K562 (cell line): Measurements from ENCODE around the gene OSM. TPM values are rescaled to one million over a fixed set of nuclear protein-coding genes. Genes with fewer than 3 reads are reported as not detected.

Experiments
- ATAC-seq: fragments of 200-7000 bp; cut with Tn5 transposase; 3 replicates; pipeline ENCODE4 v1.9.1; 2020; ENCODE audit warnings: moderate library complexity
- BruUV-seq: library from RNA; stranded (reverse); fragments of 400-500 nt; replicated peaks from 2 replicates; lab custom pipeline; 2021; lab: Mats Ljungman, UMichigan
- CTCF ChIA-PET: fragments of 300-600 bp; formaldehyde crosslinking; extraction: SDS; loops from one replicate; lab custom pipeline; 2021; ENCODE audit warnings: low intra/inter-chr PET ratio; lab: Yijun Ruan, JAX
- POLR2A ChIA-PET: fragments of 300-600, 350-650 bp; sonication (Branson Sonifier 250); formaldehyde crosslinking; extraction: SDS; loops from one replicate; lab custom pipeline; 2021; ENCODE audit warnings: antibody characterized with exemption, inconsistent platforms; lab: Yijun Ruan, JAX
- DNase-seq, 4 experiments: peaks; one replicate each; pipeline versions ENCODE4 v3.0.0 to v3.0.0-alpha.2; 2011 to 2018; ENCODE audit warnings: low spot score in 3 of 4, mixed read lengths in 3 of 4; ENCODE audit errors: extremely low read depth in 1 of 4
- FAIRE-seq: peaks from 2 replicates; lab custom pipeline; 2011; peaks lifted over from hg19 to GRCh38; lab: Jason Lieb, UNC
- H2AFZ ChIP-seq: 2 replicates; pipeline ENCODE4 v1.6.0; 2011; ENCODE audit warnings: low read depth, low read length, control low read depth, inconsistent platforms
- H3K27ac ChIP-seq: fragments of 200-600 bp; 3 replicates; pipeline ENCODE4 v1.8.0; 2011; ENCODE audit warnings: low read depth, mild to moderate bottlenecking, control low read depth, inconsistent platforms, low read length, moderate library complexity, mixed read lengths; ENCODE audit errors: extremely low read depth
- H3K27me3 ChIP-seq, 2 experiments: fragments of 300-600 bp in 1 of 2; 2 replicates in 1 of 2; 3 replicates in 1 of 2; pipeline versions ENCODE4 v1.6.0 to v1.8.0; 2011; ENCODE audit warnings: inconsistent platforms in 2 of 2, low read length in 2 of 2, mild to moderate bottlenecking in 1 of 2, mixed read lengths in 1 of 2, moderate library complexity in 1 of 2; ENCODE audit not compliant: control insufficient read depth in 2 of 2, insufficient read depth in 2 of 2
- H3K36me3 ChIP-seq: fragments of 300-600 bp; 3 replicates; pipeline ENCODE4 v1.8.0; 2011; ENCODE audit warnings: mild to moderate bottlenecking, low read length, inconsistent platforms; ENCODE audit not compliant: control insufficient read depth, insufficient read depth
- H3K4me1 ChIP-seq, 2 experiments: fragments of 200-600 bp in 1 of 2; replicated peaks in 1 of 2; 2 replicates in 1 of 2; 3 replicates in 1 of 2; pipeline versions ENCODE4 v1.5.1 to v1.8.0; 2011; ENCODE audit warnings: inconsistent platforms in 2 of 2, low read length in 2 of 2, mild to moderate bottlenecking in 1 of 2, mixed read lengths in 1 of 2, moderate library complexity in 1 of 2; ENCODE audit not compliant: control insufficient read depth in 2 of 2, insufficient read depth in 2 of 2
- H3K4me2 ChIP-seq: 2 replicates; pipeline ENCODE4 v1.6.1; 2011; ENCODE audit warnings: low read length, control low read depth, inconsistent platforms, mixed read lengths; ENCODE audit not compliant: insufficient read depth
- H3K4me3 ChIP-seq: fragments of 200-600 bp; sonication (generic), shearing (Covaris generic); 2 replicates; pipeline ENCODE4 v1.5.1; 2016; ENCODE audit warnings: control low read depth, inconsistent platforms
- H3K79me2 ChIP-seq: fragments of 200-600 bp; 3 replicates; pipeline ENCODE4 v1.8.0; 2011; ENCODE audit warnings: low read length, inconsistent platforms; ENCODE audit not compliant: control insufficient read depth, insufficient read depth
- H3K9ac ChIP-seq, 2 experiments: 2 replicates each; pipeline versions ENCODE4 v1.6.0 to v1.6.1; 2011; ENCODE audit warnings: low read depth in 2 of 2, low read length in 2 of 2, control low read depth in 1 of 2, inconsistent platforms in 1 of 2, mild to moderate bottlenecking in 1 of 2, mixed read lengths in 1 of 2; ENCODE audit not compliant: insufficient read depth in 1 of 2
- H3K9me1 ChIP-seq: one replicate; pipeline ENCODE4 v1.6.0; 2011; ENCODE audit warnings: inconsistent platforms, mild to moderate bottlenecking, low read length, moderate library complexity; ENCODE audit not compliant: control insufficient read depth, insufficient read depth
- H3K9me3 ChIP-seq: replicated peaks from 2 replicates; pipeline ENCODE4 v1.5.1; 2011; ENCODE audit warnings: low read depth, low read length, inconsistent platforms; ENCODE audit not compliant: control insufficient read depth, insufficient read depth
- H4K20me1 ChIP-seq: replicated peaks from 2 replicates; pipeline ENCODE4 v1.6.1; 2011; ENCODE audit warnings: low read length, inconsistent platforms, mixed read lengths; ENCODE audit not compliant: control insufficient read depth, insufficient read depth
- ETV6 ChIP-seq, 3 experiments: fragments of 150-350 bp in 1 of 3; sonication (generic) in 1 of 3; formaldehyde crosslinking in 1 of 3; IDR thresholded peaks; 2 replicates each; pipeline versions ENCODE4 v1.6.1 to v1.8.0; 2014 to 2022; ENCODE audit warnings: borderline replicate concordance in 2 of 3, low read depth in 2 of 3, antibody characterized with exemption in 1 of 3, low read length in 1 of 3, mild to moderate bottlenecking in 1 of 3, missing genetic modification reagents in 1 of 3
- WGBS: fragments of 100-300 bp; shearing (Covaris generic); methylation state at CpG from one replicate; pipeline ENCODE4 v1.1.6; 2016; ENCODE audit warnings: low coverage, mixed read lengths; ENCODE audit not compliant: insufficient coverage; ENCODE audit errors: missing lambda C conversion rate; 5-methylcytosine and 5-hydroxymethylcytosine counted together
- in situ Hi-C: fragments of 300-500 bp; cut with MboI; formaldehyde crosslinking; loops from 4 replicates; pipeline ENCODE4 v1.15.0; 2018; ENCODE audit warnings: inconsistent platforms, mixed read lengths
- intact Hi-C: fragments of 100-400 bp; cut with micrococcal nuclease; formaldehyde crosslinking; loops from 2 replicates; pipeline ENCODE4 v1.14.2; 2022
- polyA plus RNA-seq, 8 experiments: library from polyadenylated mRNA; depleted of rRNA in 4 of 8; stranded (reverse) in 5 of 8; unstranded in 3 of 8; fragments of >200 nt; fragmentation: Nextera tagmentation in 2 of 8; fragmentation: Illumina TruSeq in 1 of 8; extraction: Ambion mirVana in 2 of 8; extraction: Trizol in 1 of 8; gene quantifications; 2 replicates each; pipeline versions ENCODE4 v1.2.1 to v1.2.3, GENCODE V29; 2011 to 2014; ENCODE audit warnings: inconsistent platforms in 1 of 8, missing spikeins in 1 of 8
- total RNA-seq, 7 experiments: library from RNA; depleted of rRNA in 6 of 7; stranded (reverse); fragments of >200 nt in 6 of 7; fragmentation: Illumina TruSeq in 2 of 7; extraction: Trizol in 2 of 7; gene quantifications; 2 replicates each; pipeline versions ENCODE4 v1.2.1 to v1.2.3, GENCODE V29; 2011 to 2021; ENCODE audit warnings: low replicate concordance in 1 of 7
- TF ChIP-seq, protein P1 (sequence below), 2 experiments: IDR thresholded peaks in 1 of 2; conservative IDR thresholded peaks in 1 of 2; 2 replicates each; pipeline ENCODE4 v1.6.1; 2016; ENCODE audit warnings: low read depth in 2 of 2, mild to moderate bottlenecking in 1 of 2, missing compliant biosample characterization in 1 of 2, missing genetic modification characterization in 1 of 2, moderate library complexity in 1 of 2

Gene OSM
- total and polyA plus RNA-seq, 9 of the 15 experiments (the other 6 are each of a cell fraction or from before 2014, with no cell fraction given), result 0.22 TPM; not detected in 8

DNA sequence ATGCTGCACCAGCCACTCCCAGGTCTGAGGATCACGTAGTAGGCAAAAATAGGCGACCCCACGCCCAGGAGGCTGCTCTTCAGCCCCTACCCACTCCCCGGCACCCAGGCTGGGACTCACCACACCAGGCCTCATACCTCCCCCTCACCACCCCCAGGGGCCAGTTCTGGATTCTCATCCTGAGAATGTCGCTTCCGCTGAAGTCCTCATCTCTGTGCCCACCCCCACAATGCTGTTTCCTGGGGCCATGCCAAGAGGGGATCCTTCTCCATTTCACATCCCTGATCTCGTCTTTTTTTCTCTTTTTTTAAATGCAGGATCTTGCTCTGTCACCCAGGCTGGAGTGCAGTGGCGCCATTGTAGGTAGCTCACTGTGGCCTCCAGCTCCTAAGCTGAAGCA is 1.7 kb upstream of the OSM start:
- no TSS peak for BruUV-seq
- peaks cover 0 to 48% of the 10 kb centered on the region in 2 experiments; a peak in 4 of 5 replicates for H3K4me1 ChIP-seq
- H3K27me3 ChIP-seq, result no peaks in the 10 kb centered on the region
- H2AFZ ChIP-seq, result no peak overlapping the region
- no peak for DNase-seq
- no peaks in the 10 kb centered on the region for H3K79me2 ChIP-seq
- intact Hi-C loops (no loop called here), in situ Hi-C loops (loop anchor here (5.0 kb wide), 1 partner anchor 124 kb away; no protein-coding TSS in a partner anchor)
- no peak overlapping the region for H3K4me3 ChIP-seq
- no peak for ATAC-seq
- WGBS, result 78% methylated on average over 5 of the region's 8 CpGs
- H4K20me1 ChIP-seq, result no peaks in the 10 kb centered on the region; the same call in 1 of the 2 replicates
- no peak overlapping the region for H3K4me2 ChIP-seq
- TF ChIP-seq, protein P1, sequence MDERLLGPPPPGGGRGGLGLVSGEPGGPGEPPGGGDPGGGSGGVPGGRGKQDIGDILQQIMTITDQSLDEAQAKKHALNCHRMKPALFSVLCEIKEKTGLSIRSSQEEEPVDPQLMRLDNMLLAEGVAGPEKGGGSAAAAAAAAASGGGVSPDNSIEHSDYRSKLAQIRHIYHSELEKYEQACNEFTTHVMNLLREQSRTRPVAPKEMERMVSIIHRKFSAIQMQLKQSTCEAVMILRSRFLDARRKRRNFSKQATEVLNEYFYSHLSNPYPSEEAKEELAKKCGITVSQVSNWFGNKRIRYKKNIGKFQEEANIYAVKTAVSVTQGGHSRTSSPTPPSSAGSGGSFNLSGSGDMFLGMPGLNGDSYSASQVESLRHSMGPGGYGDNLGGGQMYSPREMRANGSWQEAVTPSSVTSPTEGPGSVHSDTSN (CRISPR knock-in tag; IDR thresholded peaks at IDR 0.05; ENCODE audit: low read depth), result no peak
- TF ChIP-seq, protein P1 (tag; conservative IDR thresholded peaks at IDR 0.05; ENCODE audit: low read depth), result no peak
- TF ChIP-seq ETV6 (IDR thresholded peaks at IDR 0.05; ENCODE audit: borderline replicate concordance in 1 of 2, low read depth in 2 of 2, low read length in 1 of 2) (no peak), ETV6 (CRISPR knock-in tag; IDR thresholded peaks at IDR 0.05; ENCODE audit: borderline replicate concordance) (no peak)
- no peaks in the 10 kb centered on the region for H3K9me1 ChIP-seq
- ChIA-PET CTCF (no interaction called here), POLR2A (interaction anchor here (0.9 kb wide), 1 partner anchor 55 kb away, joined by 4 read pairs; no protein-coding TSS in a partner anchor)
- no peak overlapping the region; a peak in 1 of 4 replicates for H3K9ac ChIP-seq
- no peak overlapping the region for H3K27ac ChIP-seq
- H3K9me3 ChIP-seq, result no peaks in the 10 kb centered on the region
- FAIRE-seq, result no peak
- no peaks in the 10 kb centered on the region for H3K36me3 ChIP-seq
